Left cardiac atrium (tissue), 4 donors: ENCODE data around the gene LXN. TPM values are rescaled to one million over a fixed set of nuclear protein-coding genes. Genes with fewer than 3 reads are reported as not detected.
"Not testable (repeated sequence)": the region's sequence is repeated elsewhere in the genome, so short reads cannot be mapped to it uniquely, and the experiment has no call there.

Source experiments
- ATAC-seq, 2 donors: fragments of 200-7000 bp; cut with Tn5 transposase; one replicate each; pipeline ENCODE4 v1.9.1; 2020; ENCODE audit warnings: mild to moderate bottlenecking in 2 of 2, moderate library complexity in 2 of 2
- DNase-seq: peaks from one replicate; pipeline ENCODE4 v3.0.0-alpha.2; 2020
- intact Hi-C, 2 donors: fragments of 100-400 bp; cut with DNase I; formaldehyde crosslinking; loops; one replicate each; pipeline versions ENCODE4 v1.14.1 to v1.15.1; 2022 to 2023
- long read RNA-seq: library from polyadenylated mRNA; unstranded; transcript quantifications from one replicate; pipeline ENCODE4 v2.0.0, GENCODE V29; 2021
- total RNA-seq, 2 donors: library from RNA; stranded (reverse); fragmentation: NEBNext Ultra II Directional; extraction: Animal tissue kit (Norgen Biotek cat#: 25700); gene quantifications; one replicate each; pipeline ENCODE4 v1.2.1, GENCODE V29; 2021
- donor health status: DM: no; HTN: yes; CAD: no.
- donor health status: DM: no; HTN: yes; CAD: no; lungs with severe emphysema.
- donor health status: DM: yes; HTN: yes; CAD: no.
- donor health status: Dilated cardiomyopathy.

The LXN gene
- total RNA-seq, result 10 to 100 TPM in 1 of 2 donors, 1 to 10 TPM in 1; 5.7 to 15.3 TPM
- long read RNA-seq, partial matches to known transcripts, result 0 of 5 reads
- long read RNA-seq, other reads (novel, unspliced or antisense), result 1 of 5 reads

- intact Hi-C loops, result loop anchor here in 1 of 2 donors (5.0 kb wide), 1 partner anchor 120 kb away; no protein-coding TSS in a partner anchor
- DNase-seq, result peak; percentile 88
- ATAC-seq, result peak; percentile 98 to 100
These were observed at the start of gene LXN for GRCh38 chr3:158672215-158673176. LXN (minus strand) TSS chr3:158672648; CDS start chr3:158672478, 170 bp downstream.

DNA sequence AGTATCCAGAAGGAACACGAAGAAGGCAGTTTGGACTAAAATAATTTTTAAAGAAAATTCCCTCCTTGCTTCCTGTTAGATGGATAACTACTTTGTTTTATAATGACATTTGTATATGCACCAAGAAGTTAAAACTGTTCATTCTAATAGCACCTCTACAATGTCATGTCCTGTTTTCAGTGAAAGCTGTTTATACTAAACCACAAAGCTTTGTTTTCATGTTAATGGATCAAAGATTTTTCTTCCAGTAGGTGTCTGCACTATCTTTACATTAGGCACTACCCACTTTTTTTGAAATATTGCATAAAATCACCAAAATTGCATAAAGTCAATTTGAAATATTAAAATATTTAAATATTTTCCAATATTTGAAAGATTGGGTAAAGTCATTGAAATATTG is 49.7 kb upstream of the LXN start:
- ATAC-seq (no peak), DNase-seq (no peak)
- intact Hi-C loops, result no loop called here

GRCh38 chr3:158718490-158719170 is 46.2 kb upstream of the LXN start:
- intact Hi-C loops, result no loop called here
- DNase-seq, result no peak
- peak; percentile 36 to 64 for ATAC-seq

GRCh38 chr3:158717576-158717975 is 45.1 kb upstream of the LXN start:
- ATAC-seq, result peak in 1 of 2 donors; percentile 7
- DNase-seq, result no peak
- intact Hi-C loops, result no loop called here

- peak; percentile 78 for DNase-seq
- intact Hi-C loops, result no loop called here
- peak; percentile 72 to 80 for ATAC-seq
These were observed 40.6 kb upstream of the LXN start for GRCh38 chr3:158713094-158713499.

GRCh38 chr3:158712443-158712842 is 40.0 kb upstream of the LXN start:
- ATAC-seq, result no peak
- intact Hi-C loops, result no loop called here
- no peak for DNase-seq

DNA sequence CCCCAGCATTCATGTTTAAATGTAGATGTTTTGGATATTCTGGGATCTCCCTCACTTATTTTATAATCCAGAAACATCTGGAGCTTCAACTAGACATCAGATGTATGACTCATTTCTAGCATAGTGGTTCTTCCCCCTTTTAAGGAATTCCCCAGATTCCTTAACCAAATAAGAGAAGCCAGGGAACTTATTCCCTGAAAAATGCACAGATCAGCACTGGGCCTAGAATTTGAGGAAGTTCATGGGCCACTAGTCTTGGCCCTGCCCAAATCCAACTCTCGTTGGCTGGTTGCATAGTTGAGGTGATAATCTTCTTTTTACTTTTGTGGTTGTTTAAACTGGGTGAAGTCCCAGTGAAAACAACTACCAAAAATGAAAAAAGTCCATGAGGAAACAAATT is 39.4 kb upstream of the LXN start:
- DNase-seq, result no peak
- intact Hi-C loops, result no loop called here

DNA sequence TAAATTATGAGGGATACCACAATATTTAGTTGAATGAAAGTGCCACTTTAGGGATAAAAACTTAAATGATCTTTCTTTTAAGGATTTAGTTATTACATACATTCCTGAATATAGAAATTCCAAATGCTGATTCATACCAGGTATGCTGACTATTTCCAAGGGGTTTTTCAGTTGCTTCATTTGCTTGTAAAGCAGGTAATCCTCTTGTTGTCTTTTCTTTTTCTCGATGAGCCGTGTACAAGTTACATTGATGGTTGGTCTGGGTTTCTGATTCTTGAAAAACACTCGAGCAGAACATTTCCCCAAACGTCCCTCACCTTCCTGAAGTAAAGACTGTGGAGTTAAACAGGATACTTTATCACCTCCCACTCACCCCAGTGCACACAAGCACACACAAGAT is 38.2 kb upstream of the LXN start:
- intact Hi-C loops, result no loop called here
- DNase-seq (no peak), ATAC-seq (no peak)

More for the DNA sequence above, 39.4 kb upstream of the LXN start:
- peak; percentile 16 to 65 for ATAC-seq

GRCh38 chr3:158709666-158710083 is 37.2 kb upstream of the LXN start:
- peak; percentile 9 to 82 for ATAC-seq
- intact Hi-C loops, result no loop called here
- no peak for DNase-seq

- no peak for ATAC-seq
- intact Hi-C loops, result no loop called here
- no peak for DNase-seq
These were observed 31.1 kb upstream of the LXN start for GRCh38 chr3:158703566-158703965.

- no peak for ATAC-seq
- DNase-seq, result no peak
- intact Hi-C loops, result no loop called here
These were observed 30.5 kb upstream of the LXN start for GRCh38 chr3:158702815-158703481.

- ATAC-seq (no peak), DNase-seq (no peak)
- intact Hi-C loops, result no loop called here
These were observed 29.1 kb upstream of the LXN start for GRCh38 chr3:158701420-158702065.

GRCh38 chr3:158700559-158700958 is 28.1 kb upstream of the LXN start:
- DNase-seq (no peak), ATAC-seq (peak; percentile 77 to 79)
- intact Hi-C loops, result no loop called here

DNA sequence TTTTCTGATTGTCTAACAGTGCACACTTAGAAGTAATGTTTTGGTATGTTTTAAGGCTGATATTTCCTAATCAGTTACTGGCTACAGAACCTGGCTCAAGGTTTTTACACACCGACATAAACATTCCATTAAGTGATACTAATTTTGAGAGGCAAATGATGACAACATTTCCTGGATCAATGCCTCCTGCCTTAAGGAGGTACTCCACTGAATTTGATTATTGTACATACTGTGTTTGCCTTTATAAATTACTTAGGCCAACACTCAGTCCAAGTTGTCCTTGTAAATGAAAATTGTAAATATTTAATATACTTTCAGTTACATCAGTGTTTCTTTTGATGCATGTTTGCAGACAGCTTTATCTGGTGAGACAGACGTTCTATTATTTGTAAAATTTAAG is 24.2 kb upstream of the LXN start:
- intact Hi-C loops, result no loop called here
- DNase-seq (no peak), ATAC-seq (peak in 1 of 2 donors; percentile 19)

GRCh38 chr3:158693866-158694456 is 21.5 kb upstream of the LXN start:
- ATAC-seq, intact Hi-C loops, DNase-seq: not testable (repeated sequence)

DNA sequence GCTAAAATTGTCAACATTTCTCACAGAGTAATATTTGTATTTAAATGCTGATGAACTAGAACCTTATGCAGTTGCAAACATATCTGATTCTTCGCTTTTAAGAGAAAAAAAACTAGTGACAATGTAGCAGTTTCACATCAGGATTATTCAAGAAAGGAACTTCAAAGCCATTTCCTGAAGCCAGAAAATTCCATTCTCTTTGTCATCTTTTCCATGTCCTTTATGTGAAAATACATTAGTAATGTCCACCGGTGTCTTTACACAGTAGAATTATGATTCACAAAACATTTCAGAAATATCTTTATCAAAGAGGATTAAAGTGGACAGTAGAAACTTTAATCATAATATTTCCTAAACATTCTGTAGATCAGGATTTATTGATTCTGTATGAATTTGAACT is 12.7 kb upstream of the LXN start:
- ATAC-seq, result no peak
- DNase-seq, result no peak
- intact Hi-C loops, result no loop called here

DNA sequence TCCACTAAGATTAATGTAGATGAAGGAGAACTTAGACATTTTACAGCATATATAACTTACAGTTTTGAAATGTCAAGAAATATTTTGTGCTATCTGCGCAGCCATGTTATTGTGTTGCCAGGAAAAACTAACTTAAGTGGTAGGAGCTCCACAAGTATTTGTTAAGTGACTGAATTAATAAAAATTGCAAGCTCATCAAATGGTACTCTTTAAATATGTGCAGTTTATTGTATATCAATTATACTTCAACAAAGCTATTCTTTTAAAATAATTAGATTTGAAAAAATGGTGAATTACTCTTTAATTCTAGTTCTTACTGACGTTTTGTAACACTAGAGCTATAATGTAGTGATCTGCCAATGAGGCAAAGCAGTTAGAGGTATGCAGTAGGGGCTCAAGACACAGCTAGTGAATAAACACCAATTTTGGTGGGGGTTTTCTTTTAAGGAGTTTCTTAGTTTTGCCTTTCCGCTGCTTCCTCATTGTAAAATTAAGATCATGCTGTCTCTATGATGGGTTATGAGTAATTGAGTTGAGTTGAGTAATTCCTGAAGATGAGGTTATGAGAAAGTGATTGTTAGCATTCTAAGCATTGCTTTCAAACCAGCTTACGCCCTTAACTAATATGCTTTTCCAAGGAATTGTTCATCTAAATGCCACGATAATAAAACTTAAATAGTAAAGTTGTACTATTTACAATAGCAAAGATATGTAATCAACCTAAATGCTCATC is 10.9 kb upstream of the LXN start:
- intact Hi-C loops, result no loop called here
- ATAC-seq, result no peak

DNA sequence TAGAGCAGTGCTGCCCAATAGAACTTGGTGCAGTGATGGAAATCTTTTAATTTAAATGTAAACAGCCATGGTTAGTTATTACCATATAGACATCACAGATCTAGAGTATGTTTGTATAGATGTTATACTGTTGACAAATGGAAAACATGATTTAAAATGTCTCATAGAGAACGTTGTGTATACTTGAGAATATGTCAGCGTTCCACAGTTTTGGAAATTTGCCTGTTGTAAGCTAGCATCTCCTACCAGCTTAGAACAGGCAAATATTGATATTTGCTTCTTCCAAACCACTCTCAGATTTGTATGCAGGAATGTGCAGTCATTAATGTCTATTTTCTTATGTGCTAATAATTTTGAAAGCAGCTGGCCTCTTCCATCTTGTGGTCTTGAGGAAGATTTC is 8.4 kb upstream of the LXN start:
- no peak for ATAC-seq
- DNase-seq, result no peak
- intact Hi-C loops, result no loop called here

More for the DNA sequence above, 10.9 kb upstream of the LXN start:
- no peak for DNase-seq
